Neural progenitor cell (in vitro differentiated cells): ENCODE measurements around the gene TCEAL8. TPM values are rescaled to one million over a fixed set of nuclear protein-coding genes. Genes with fewer than 3 reads are reported as not detected.
A peak's percentile ranks its signal among the peaks of the same experiment; 100 is the strongest.

Source experiments
- DNase-seq: peaks from one replicate; pipeline ENCODE4 v3.0.0-alpha.2; 2016; ENCODE audit warnings: low spot score
- H2AFZ ChIP-seq: fragments of 200-600 bp; sonication (generic); replicated peaks from 2 replicates; pipeline ENCODE4 v1.6.1; 2016; ENCODE audit warnings: antibody characterized with exemption
- H3F3A ChIP-seq: fragments of 200-600 bp; sonication (generic); 2 replicates; pipeline ENCODE4 v1.6.1; 2016; ENCODE audit warnings: antibody characterized with exemption, low read depth
- H3K27ac ChIP-seq: fragments of 200-600 bp; sonication (generic); 2 replicates; pipeline ENCODE4 v1.5.1; 2016; ENCODE audit warnings: mild to moderate bottlenecking
- H3K27me3 ChIP-seq: fragments of 200-600 bp; sonication (generic); 2 replicates; pipeline ENCODE4 v1.6.1; 2016; ENCODE audit warnings: mild to moderate bottlenecking, moderate library complexity
- H3K36me3 ChIP-seq: fragments of 200-600 bp; sonication (generic); 2 replicates; pipeline ENCODE4 v1.5.1; 2016
- H3K4me1 ChIP-seq: fragments of 200-600 bp; sonication (generic); 2 replicates; pipeline ENCODE4 v1.6.1; 2016; ENCODE audit warnings: mixed run types
- H3K4me2 ChIP-seq: fragments of 200-600 bp; sonication (generic); 2 replicates; pipeline ENCODE4 v1.6.1; 2016
- H3K4me3 ChIP-seq: fragments of 200-600 bp; sonication (generic); 2 replicates; pipeline ENCODE4 v1.5.1; 2016
- H3K79me2 ChIP-seq: fragments of 200-600 bp; sonication (generic); 2 replicates; pipeline ENCODE4 v1.6.1; 2016; ENCODE audit warnings: low read depth
- H3K9ac ChIP-seq: fragments of 200-600 bp; sonication (generic); 2 replicates; pipeline ENCODE4 v1.6.1; 2016
- H3K9me3 ChIP-seq: fragments of 200-600 bp; sonication (generic); 2 replicates; pipeline ENCODE4 v1.5.1; 2016; ENCODE audit warnings: low read depth
- H4K20me1 ChIP-seq: fragments of 200-600 bp; sonication (generic); 2 replicates; pipeline ENCODE4 v1.6.1; 2016; ENCODE audit warnings: low read depth
- H3K27ac Mint-ChIP-seq: 3 replicates; pipeline ENCODE4 v1.8.0; 2021; ENCODE audit warnings: mixed read lengths
- H3K27me3 Mint-ChIP-seq: 2 replicates; pipeline ENCODE4 v1.8.0; 2022; ENCODE audit warnings: low read depth, mild to moderate bottlenecking, inconsistent platforms, moderate library complexity, mixed read lengths; ENCODE audit not compliant: insufficient read depth
- H3K36me3 Mint-ChIP-seq: 3 replicates; pipeline ENCODE4 v1.8.0; 2021; ENCODE audit warnings: mixed read lengths
- H3K4me1 Mint-ChIP-seq: 3 replicates; pipeline ENCODE4 v1.8.0; 2021; ENCODE audit warnings: mixed read lengths
- H3K4me3 Mint-ChIP-seq: 3 replicates; pipeline ENCODE4 v1.8.0; 2021; ENCODE audit warnings: mild to moderate bottlenecking, moderate library complexity, mixed read lengths
- H3K9me3 Mint-ChIP-seq: 3 replicates; pipeline ENCODE4 v1.8.0; 2020; ENCODE audit warnings: mixed read lengths
- EZH2 ChIP-seq: fragments of 200-600 bp; sonication (generic); IDR thresholded peaks from 2 replicates; pipeline ENCODE4 v1.6.1; 2017; ENCODE audit warnings: antibody characterized with exemption, mild to moderate bottlenecking, moderate library complexity
- EZH2phosphoT487 ChIP-seq: fragments of 200-600 bp; sonication (generic); IDR thresholded peaks from 2 replicates; pipeline ENCODE4 v1.6.1; 2017; ENCODE audit warnings: antibody characterized with exemption
- total RNA-seq: library from RNA; depleted of rRNA; stranded (reverse); fragments of >200 nt; gene quantifications from 2 replicates; pipeline ENCODE4 v1.2.3, GENCODE V29; 2015; ENCODE audit warnings: low replicate concordance
- TF ChIP-seq, protein P1 (sequence below): fragments of 200-600 bp; sonication (generic); IDR thresholded peaks from 2 replicates; pipeline ENCODE4 v1.5.1; 2017; ENCODE audit warnings: antibody characterized with exemption, mild to moderate bottlenecking

TCEAL8 gene, protein sequence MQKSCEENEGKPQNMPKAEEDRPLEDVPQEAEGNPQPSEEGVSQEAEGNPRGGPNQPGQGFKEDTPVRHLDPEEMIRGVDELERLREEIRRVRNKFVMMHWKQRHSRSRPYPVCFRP
- 95.7 and 160 TPM in 2 replicates for total RNA-seq

DNA sequence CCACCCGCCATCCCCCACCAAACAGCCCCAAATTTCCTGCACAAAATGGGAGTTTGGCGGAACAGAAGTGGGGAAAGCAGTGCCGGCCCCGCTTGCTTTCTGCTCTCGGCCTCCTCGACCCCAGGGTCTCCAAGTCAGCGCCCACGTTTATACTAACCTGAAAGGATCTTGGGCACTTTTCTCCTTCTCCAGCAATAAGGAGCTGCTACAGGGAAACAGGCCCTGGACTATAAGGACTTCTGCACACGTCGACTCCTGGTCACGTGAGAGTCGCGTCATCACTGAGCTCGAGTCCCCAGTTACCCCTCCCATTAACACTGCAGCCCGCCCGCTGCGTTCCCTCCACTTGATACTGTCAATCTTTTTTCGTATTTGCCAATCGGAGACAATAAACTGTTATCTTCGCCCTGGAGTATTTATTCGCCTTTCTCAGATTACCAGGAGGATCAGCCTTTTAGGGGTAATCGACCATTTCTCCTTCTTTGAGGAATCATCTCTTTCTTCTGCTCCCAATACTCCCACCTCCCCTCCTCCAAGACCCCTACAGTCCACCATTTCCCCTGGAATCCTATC is at the start of gene TCEAL8:
TCEAL8 (minus strand) TSS at position 235 of the 573 bp plus-strand sequence. CDS start 1,176 bp downstream, outside the sequence.
- H3K9me3 Mint-ChIP-seq = no peaks in the 10 kb centered on the region
- Histone ChIP-seq H3K79me2 (peaks cover 17% of the 10 kb centered on the region), H4K20me1 (no peaks in the 10 kb centered on the region), H3K4me1 (peaks cover 7% of the 10 kb centered on the region), H3K9me3 (no peaks in the 10 kb centered on the region), H3K36me3 (no peaks in the 10 kb centered on the region), H3K4me2 (peak within 1 kb of the TSS; percentile 84), H3F3A (peaks cover 19% of the 10 kb centered on the region), H3K27ac (peak within 1 kb of the TSS; percentile 46), H2AFZ (peak within 1 kb of the TSS; percentile 75), H3K27me3 (no peaks in the 10 kb centered on the region), H3K9ac (peak within 1 kb of the TSS; percentile 51), H3K4me3 (peak within 1 kb of the TSS; percentile 63)
- H3K4me3 Mint-ChIP-seq = peak within 1 kb of the TSS; percentile 92
- peaks cover 19% of the 10 kb centered on the region for H3K4me1 Mint-ChIP-seq
- no peak for TF ChIP-seq EZH2phosphoT487
- TF ChIP-seq, protein P1, sequence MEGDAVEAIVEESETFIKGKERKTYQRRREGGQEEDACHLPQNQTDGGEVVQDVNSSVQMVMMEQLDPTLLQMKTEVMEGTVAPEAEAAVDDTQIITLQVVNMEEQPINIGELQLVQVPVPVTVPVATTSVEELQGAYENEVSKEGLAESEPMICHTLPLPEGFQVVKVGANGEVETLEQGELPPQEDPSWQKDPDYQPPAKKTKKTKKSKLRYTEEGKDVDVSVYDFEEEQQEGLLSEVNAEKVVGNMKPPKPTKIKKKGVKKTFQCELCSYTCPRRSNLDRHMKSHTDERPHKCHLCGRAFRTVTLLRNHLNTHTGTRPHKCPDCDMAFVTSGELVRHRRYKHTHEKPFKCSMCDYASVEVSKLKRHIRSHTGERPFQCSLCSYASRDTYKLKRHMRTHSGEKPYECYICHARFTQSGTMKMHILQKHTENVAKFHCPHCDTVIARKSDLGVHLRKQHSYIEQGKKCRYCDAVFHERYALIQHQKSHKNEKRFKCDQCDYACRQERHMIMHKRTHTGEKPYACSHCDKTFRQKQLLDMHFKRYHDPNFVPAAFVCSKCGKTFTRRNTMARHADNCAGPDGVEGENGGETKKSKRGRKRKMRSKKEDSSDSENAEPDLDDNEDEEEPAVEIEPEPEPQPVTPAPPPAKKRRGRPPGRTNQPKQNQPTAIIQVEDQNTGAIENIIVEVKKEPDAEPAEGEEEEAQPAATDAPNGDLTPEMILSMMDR = no peak
- TF ChIP-seq EZH2 = no peak
- H3K36me3 Mint-ChIP-seq = peaks cover 11% of the 10 kb centered on the region
- peak within 1 kb of the TSS; percentile 76 for H3K27ac Mint-ChIP-seq
- peak; percentile 88 for DNase-seq
- H3K27me3 Mint-ChIP-seq = peaks cover 2% of the 10 kb centered on the region

DNA sequence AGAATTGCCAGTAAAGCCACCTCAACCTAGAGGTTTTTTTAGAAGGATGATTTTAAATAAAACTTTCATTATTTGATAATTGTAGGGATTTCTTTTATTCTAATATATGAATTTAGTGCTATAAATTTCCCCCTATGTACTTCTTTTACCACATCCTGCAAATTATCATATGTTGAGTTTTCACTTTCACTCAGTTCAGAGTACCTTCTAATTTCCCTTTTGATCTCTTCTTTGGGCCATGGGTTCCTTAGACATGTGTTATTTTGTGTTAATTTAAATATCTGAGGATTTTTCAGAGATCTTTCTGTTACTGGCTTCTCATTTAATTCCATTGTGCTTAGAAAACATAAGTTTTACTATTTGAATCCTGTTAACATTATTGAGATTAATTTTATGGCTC is 49.8 kb upstream of the TCEAL8 start:
- DNase-seq = no peak
- H3K4me2 ChIP-seq = no peak overlapping the region
- no peaks in the 10 kb centered on the region for H3K79me2 ChIP-seq
- H3K4me1 ChIP-seq = no peaks in the 10 kb centered on the region
- no peak overlapping the region for H3K27ac Mint-ChIP-seq
- H3K27ac ChIP-seq = no peak overlapping the region
- H3K9me3 ChIP-seq = peaks cover 12% of the 10 kb centered on the region
- H3K4me1 Mint-ChIP-seq = peaks cover 2% of the 10 kb centered on the region
- H3K36me3 ChIP-seq = no peaks in the 10 kb centered on the region
- no peaks in the 10 kb centered on the region for H3K27me3 Mint-ChIP-seq
- no peak overlapping the region for H2AFZ ChIP-seq
- no peaks in the 10 kb centered on the region for H3K27me3 ChIP-seq
- no peaks in the 10 kb centered on the region for H3K36me3 Mint-ChIP-seq
- no peaks in the 10 kb centered on the region for H3F3A ChIP-seq
- H3K4me3 ChIP-seq = no peak overlapping the region
- H3K4me3 Mint-ChIP-seq = no peak overlapping the region
- H3K9ac ChIP-seq = no peak overlapping the region
- H4K20me1 ChIP-seq = no peaks in the 10 kb centered on the region
- TF ChIP-seq, protein P1 = no peak
- TF ChIP-seq EZH2phosphoT487 (no peak), EZH2 (no peak)
- H3K9me3 Mint-ChIP-seq = no peaks in the 10 kb centered on the region

DNA sequence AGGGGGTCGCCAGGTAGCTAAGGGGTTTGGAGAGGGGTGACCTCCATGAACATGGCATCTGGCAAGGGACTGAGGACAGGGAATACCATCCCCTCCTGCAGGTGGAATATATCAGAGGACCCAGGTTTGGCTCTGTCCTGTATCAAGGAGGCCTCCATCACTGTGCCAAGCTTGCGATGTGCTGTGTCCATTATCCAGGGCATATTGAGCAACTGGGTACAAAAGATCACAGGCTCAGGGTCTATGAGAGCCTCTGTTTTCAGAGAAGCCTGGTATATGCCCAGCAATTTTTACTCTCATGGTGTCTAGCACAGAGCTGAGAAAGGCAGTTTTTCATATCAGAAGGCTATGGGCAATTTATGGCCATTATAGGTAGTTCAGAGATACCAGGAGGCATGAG is 38.2 kb upstream of the TCEAL8 start:
- peaks cover 2% of the 10 kb centered on the region for H3K27me3 Mint-ChIP-seq

More for the DNA sequence above, 38.2 kb upstream of the TCEAL8 start:
- TF ChIP-seq EZH2phosphoT487 (no peak), EZH2 (no peak)
- TF ChIP-seq, protein P1 = no peak
- H3K9ac ChIP-seq = no peak overlapping the region
- H3K27ac Mint-ChIP-seq = no peak overlapping the region
- no peak overlapping the region for H2AFZ ChIP-seq
- no peaks in the 10 kb centered on the region for H3K4me1 Mint-ChIP-seq
- H3K9me3 ChIP-seq = no peaks in the 10 kb centered on the region
- H3K9me3 Mint-ChIP-seq = peaks cover 6% of the 10 kb centered on the region
- no peak overlapping the region for H3K4me3 Mint-ChIP-seq
- H3K79me2 ChIP-seq = no peaks in the 10 kb centered on the region
- no peaks in the 10 kb centered on the region for H3K4me1 ChIP-seq
- H3K36me3 ChIP-seq = no peaks in the 10 kb centered on the region
- H3K36me3 Mint-ChIP-seq = no peaks in the 10 kb centered on the region
- no peak for DNase-seq
- H3K27ac ChIP-seq = no peak overlapping the region
- H3K4me3 ChIP-seq = no peak overlapping the region
- no peaks in the 10 kb centered on the region for H3K27me3 ChIP-seq
- H3K4me2 ChIP-seq = no peak overlapping the region
- H3F3A ChIP-seq = no peaks in the 10 kb centered on the region
- no peaks in the 10 kb centered on the region for H4K20me1 ChIP-seq
